T-helper 17 cell (primary cell): ENCODE results near the gene DLG2. TPM values are rescaled to one million over a fixed set of nuclear protein-coding genes. Genes with fewer than 3 reads are reported as not detected.

Experiments
- ATAC-seq: fragments of 150-1000 bp; cut with Tn5 transposase; 2 replicates; pipeline ENCODE4 v1.10.0; 2021; ENCODE audit warnings: mild to moderate bottlenecking, moderate library complexity
- DNase-seq, 3 donors: peaks; one replicate each; pipeline versions ENCODE4 v3.0.0 to v3.0.0-alpha.2; 2020 to 2021
- H3K9me3 ChIP-seq: one replicate; pipeline ENCODE4 v1.7.0; 2013; ENCODE audit warnings: low read length, mild to moderate bottlenecking; ENCODE audit not compliant: control insufficient read depth, poor library complexity, severe bottlenecking
- H3K27ac Mint-ChIP-seq: one replicate; pipeline ENCODE4 v1.8.0; 2022; ENCODE audit warnings: mild to moderate bottlenecking, moderate library complexity, mixed read lengths
- H3K27me3 Mint-ChIP-seq: one replicate; pipeline ENCODE4 v1.8.0; 2022; ENCODE audit warnings: mixed read lengths
- H3K36me3 Mint-ChIP-seq: one replicate; pipeline ENCODE4 v1.8.0; 2022; ENCODE audit warnings: low read depth, mixed read lengths
- H3K4me1 Mint-ChIP-seq: one replicate; pipeline ENCODE4 v1.8.0; 2022; ENCODE audit warnings: mild to moderate bottlenecking, mixed read lengths
- H3K4me3 Mint-ChIP-seq: one replicate; pipeline ENCODE4 v1.8.0; 2022; ENCODE audit warnings: mild to moderate bottlenecking, moderate library complexity, mixed read lengths
- total RNA-seq, 4 donors: library from RNA in 2 of 4; stranded (reverse) in 2 of 4; gene quantifications; one replicate each; pipeline ENCODE4 v1.2.3 and lab custom pipeline; 2022 to 2026

The DLG2 gene
- total RNA-seq, 2 donors from 2014 or later, result 1.0 to 2.2 TPM

GRCh38 chr11:84909740-84910139 is 717.4 kb downstream of the DLG2 start:
- Mint-ChIP-seq H3K4me3 (no peak overlapping the region), H3K27me3 (no peaks in the 10 kb centered on the region), H3K4me1 (no peaks in the 10 kb centered on the region), H3K36me3 (no peaks in the 10 kb centered on the region), H3K27ac (no peak overlapping the region)
- no peak for DNase-seq
- no peak for ATAC-seq
- no peaks in the 10 kb centered on the region for H3K9me3 ChIP-seq

GRCh38 chr11:84906995-84907394 is 720.1 kb downstream of the DLG2 start:
- no peaks in the 10 kb centered on the region for H3K9me3 ChIP-seq
- DNase-seq (no peak), ATAC-seq (no peak)
- no peaks in the 10 kb centered on the region for H3K36me3 Mint-ChIP-seq
- no peaks in the 10 kb centered on the region for H3K4me1 Mint-ChIP-seq
- no peak overlapping the region for H3K4me3 Mint-ChIP-seq
- H3K27ac Mint-ChIP-seq, result no peak overlapping the region
- no peaks in the 10 kb centered on the region for H3K27me3 Mint-ChIP-seq

- Mint-ChIP-seq H3K27me3 (no peaks in the 10 kb centered on the region), H3K36me3 (no peaks in the 10 kb centered on the region), H3K4me1 (no peaks in the 10 kb centered on the region), H3K4me3 (no peak overlapping the region), H3K27ac (no peak overlapping the region)
- ATAC-seq (no peak), DNase-seq (no peak)
- no peaks in the 10 kb centered on the region for H3K9me3 ChIP-seq
These were observed 721.7 kb downstream of the DLG2 start for GRCh38 chr11:84905411-84905810.

GRCh38 chr11:84902445-84902844 is 724.7 kb downstream of the DLG2 start:
- H3K36me3 Mint-ChIP-seq, result no peaks in the 10 kb centered on the region
- no peak overlapping the region for H3K27ac Mint-ChIP-seq
- no peak overlapping the region for H3K4me3 Mint-ChIP-seq
- H3K27me3 Mint-ChIP-seq, result no peaks in the 10 kb centered on the region
- H3K4me1 Mint-ChIP-seq, result no peaks in the 10 kb centered on the region
- no peak for ATAC-seq
- no peaks in the 10 kb centered on the region for H3K9me3 ChIP-seq
- no peak for DNase-seq

GRCh38 chr11:84901991-84902390 is 725.2 kb downstream of the DLG2 start:
- no peak overlapping the region for H3K27ac Mint-ChIP-seq
- DNase-seq (no peak), ATAC-seq (no peak)
- no peaks in the 10 kb centered on the region for H3K36me3 Mint-ChIP-seq
- no peaks in the 10 kb centered on the region for H3K4me1 Mint-ChIP-seq
- H3K27me3 Mint-ChIP-seq, result no peaks in the 10 kb centered on the region
- no peaks in the 10 kb centered on the region for H3K9me3 ChIP-seq
- H3K4me3 Mint-ChIP-seq, result no peak overlapping the region

- no peaks in the 10 kb centered on the region for H3K4me1 Mint-ChIP-seq
- no peak overlapping the region for H3K27ac Mint-ChIP-seq
- H3K27me3 Mint-ChIP-seq, result no peaks in the 10 kb centered on the region
- no peak for ATAC-seq
- H3K9me3 ChIP-seq, result no peaks in the 10 kb centered on the region
- DNase-seq, result no peak
- H3K4me3 Mint-ChIP-seq, result no peak overlapping the region
- no peaks in the 10 kb centered on the region for H3K36me3 Mint-ChIP-seq
These were observed 727.4 kb downstream of the DLG2 start for GRCh38 chr11:84899740-84900139.

- no peaks in the 10 kb centered on the region for H3K36me3 Mint-ChIP-seq
- H3K9me3 ChIP-seq, result no peaks in the 10 kb centered on the region
- no peak for ATAC-seq
- H3K4me3 Mint-ChIP-seq, result no peak overlapping the region
- no peak for DNase-seq
- H3K4me1 Mint-ChIP-seq, result no peaks in the 10 kb centered on the region
- H3K27ac Mint-ChIP-seq, result no peak overlapping the region
- H3K27me3 Mint-ChIP-seq, result no peaks in the 10 kb centered on the region
These were observed 728.0 kb downstream of the DLG2 start for GRCh38 chr11:84899134-84899533.

GRCh38 chr11:84894666-84895065 is 732.5 kb downstream of the DLG2 start:
- H3K4me3 Mint-ChIP-seq, result no peak overlapping the region
- H3K27ac Mint-ChIP-seq, result no peak overlapping the region
- ATAC-seq (no peak), DNase-seq (no peak)
- H3K36me3 Mint-ChIP-seq, result peaks cover 2% of the 10 kb centered on the region
- H3K4me1 Mint-ChIP-seq, result no peaks in the 10 kb centered on the region
- H3K27me3 Mint-ChIP-seq, result no peaks in the 10 kb centered on the region
- no peaks in the 10 kb centered on the region for H3K9me3 ChIP-seq

GRCh38 chr11:84890676-84891075 is 736.5 kb downstream of the DLG2 start:
- H3K27ac Mint-ChIP-seq, result no peak overlapping the region
- no peaks in the 10 kb centered on the region for H3K9me3 ChIP-seq
- H3K4me1 Mint-ChIP-seq, result no peaks in the 10 kb centered on the region
- H3K4me3 Mint-ChIP-seq, result no peak overlapping the region
- H3K27me3 Mint-ChIP-seq, result no peaks in the 10 kb centered on the region
- DNase-seq, result no peak
- peaks cover 2% of the 10 kb centered on the region for H3K36me3 Mint-ChIP-seq
- no peak for ATAC-seq

GRCh38 chr11:84889556-84889955 is 737.6 kb downstream of the DLG2 start:
- ATAC-seq, result no peak
- Mint-ChIP-seq H3K27me3 (no peaks in the 10 kb centered on the region), H3K27ac (no peak overlapping the region)

GRCh38 chr11:84887055-84887629 is 740.0 kb downstream of the DLG2 start:
- no peaks in the 10 kb centered on the region for H3K27me3 Mint-ChIP-seq
- no peaks in the 10 kb centered on the region for H3K36me3 Mint-ChIP-seq
- H3K4me3 Mint-ChIP-seq, result no peak overlapping the region
- peaks cover 3% of the 10 kb centered on the region for H3K9me3 ChIP-seq
- ATAC-seq (no peak), DNase-seq (no peak)
- H3K4me1 Mint-ChIP-seq, result no peaks in the 10 kb centered on the region
- no peak overlapping the region for H3K27ac Mint-ChIP-seq

More at GRCh38 chr11:84889556-84889955, 737.6 kb downstream of the DLG2 start:
- H3K4me1 Mint-ChIP-seq, result no peaks in the 10 kb centered on the region
- DNase-seq, result no peak
- no peak overlapping the region for H3K4me3 Mint-ChIP-seq
- peaks cover 2% of the 10 kb centered on the region for H3K36me3 Mint-ChIP-seq
- peaks cover 3% of the 10 kb centered on the region for H3K9me3 ChIP-seq

- no peak overlapping the region for H3K27ac Mint-ChIP-seq
- H3K27me3 Mint-ChIP-seq, result no peaks in the 10 kb centered on the region
- ATAC-seq (no peak), DNase-seq (no peak)
- H3K4me1 Mint-ChIP-seq, result no peaks in the 10 kb centered on the region
- H3K36me3 Mint-ChIP-seq, result no peaks in the 10 kb centered on the region
- H3K4me3 Mint-ChIP-seq, result no peak overlapping the region
- peaks cover 6% of the 10 kb centered on the region for H3K9me3 ChIP-seq
These were observed 740.8 kb downstream of the DLG2 start for GRCh38 chr11:84886344-84886743.

GRCh38 chr11:84884836-84885235 is 742.3 kb downstream of the DLG2 start:
- Mint-ChIP-seq H3K4me3 (no peak overlapping the region), H3K27me3 (no peaks in the 10 kb centered on the region), H3K36me3 (no peaks in the 10 kb centered on the region), H3K4me1 (no peaks in the 10 kb centered on the region), H3K27ac (no peak overlapping the region)
- no peak for DNase-seq
- no peak for ATAC-seq
- peaks cover 6% of the 10 kb centered on the region for H3K9me3 ChIP-seq

- Mint-ChIP-seq H3K27me3 (no peaks in the 10 kb centered on the region), H3K27ac (no peak overlapping the region), H3K4me3 (no peak overlapping the region), H3K36me3 (no peaks in the 10 kb centered on the region), H3K4me1 (no peaks in the 10 kb centered on the region)
- ATAC-seq (no peak), DNase-seq (no peak)
- peaks cover 6% of the 10 kb centered on the region for H3K9me3 ChIP-seq
These were observed 745.1 kb downstream of the DLG2 start for GRCh38 chr11:84882056-84882455.
